OCI-LY3 (cell line): Measurements from ENCODE around the gene IMP3.

Experiments used
- CTCF ChIP-seq: fragments of 200-600, 300-600 bp; sonication (generic); IDR thresholded peaks from 2 replicates; pipeline ENCODE4 v1.5.1; 2014; ENCODE audit warnings: antibody characterized with exemption, low read length, low read depth
- EZH2phosphoT487 ChIP-seq: fragments of 200-600 bp; shearing (Covaris generic); IDR thresholded peaks from 2 replicates; pipeline ENCODE4 v1.6.1; 2018; ENCODE audit warnings: antibody characterized with exemption, mixed run types, low read depth

GRCh38 chr15:75661100-75661755 is 21.2 kb upstream of the IMP3 start:
- TF ChIP-seq CTCF (no peak), EZH2phosphoT487 (no peak)
